ENCODE measurements around the gene TOMM7.
"Not testable (repeated sequence)": the region's sequence is repeated elsewhere in the genome, so short reads cannot be mapped to it uniquely, and the experiment has no call there.

Gene TOMM7

GRCh38 chr7:22814261-22815208 is 8.1 kb downstream of the TOMM7 start:
- no peak for FAIRE-seq

- no peak for FAIRE-seq
Measured at GRCh38 chr7:22812353-22812752, 10.3 kb downstream of the TOMM7 start.

DNA sequence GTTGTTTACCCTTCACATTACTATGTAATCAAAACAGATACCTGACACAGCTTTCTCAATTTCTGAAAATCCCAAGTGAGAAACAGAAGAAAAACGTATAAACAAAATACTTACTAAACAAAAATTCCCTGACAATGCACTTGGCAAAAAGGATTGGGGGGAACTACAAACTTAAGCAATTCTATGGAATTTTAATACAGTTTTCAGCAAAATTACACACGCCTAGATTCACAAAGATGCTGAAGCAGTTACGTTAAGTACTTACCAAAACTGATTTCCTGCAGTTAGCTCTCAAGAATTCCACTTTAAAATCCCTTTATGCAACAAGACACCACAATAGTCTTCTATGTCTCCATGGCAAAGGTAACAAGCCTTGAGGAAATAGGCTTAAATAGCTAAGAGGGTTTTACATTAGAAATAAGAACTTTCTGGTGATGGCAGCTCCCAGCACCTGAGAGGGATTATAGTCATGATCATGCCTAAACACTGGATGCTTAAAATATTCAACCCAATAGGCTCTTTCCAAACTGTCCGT is 10.8 kb downstream of the TOMM7 start:
- FAIRE-seq, result no peak

- FAIRE-seq, result no peak
Measured at GRCh38 chr7:22810843-22811242, 11.8 kb downstream of the TOMM7 start.

DNA sequence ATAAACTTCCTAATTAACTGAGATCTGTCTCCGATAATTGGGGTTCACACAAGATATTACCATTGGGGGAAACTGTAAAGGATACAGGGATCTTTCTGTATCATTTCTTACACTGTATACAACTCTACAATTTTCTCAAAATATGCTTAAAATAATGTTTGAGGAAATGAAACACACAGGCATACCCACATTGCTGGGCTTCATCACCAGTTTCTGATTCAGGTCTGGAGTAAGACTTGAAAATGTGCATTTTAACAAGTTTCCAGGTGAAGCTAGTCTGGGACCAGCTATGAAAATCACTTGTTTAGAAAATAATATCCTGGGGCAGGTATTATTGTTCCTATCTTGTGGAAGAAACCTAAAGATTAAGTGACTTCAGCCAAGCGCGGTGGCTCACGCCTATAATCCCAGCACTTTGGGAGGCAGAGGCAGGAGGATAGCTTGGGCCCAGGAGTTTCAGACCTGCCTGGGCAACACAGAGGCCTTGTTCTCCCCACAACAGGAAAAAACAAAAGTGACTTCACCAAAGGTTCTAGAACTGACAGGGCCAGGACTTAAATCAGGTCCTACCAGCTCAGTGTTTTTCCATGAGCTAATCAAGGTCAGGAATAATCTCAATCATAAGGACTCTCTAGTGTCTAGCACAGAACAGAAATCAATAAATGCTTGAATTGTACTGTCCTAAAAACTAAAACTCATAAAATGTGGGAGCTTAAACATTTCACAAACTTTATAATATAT is 12.6 kb downstream of the TOMM7 start:
- no peak for FAIRE-seq

DNA sequence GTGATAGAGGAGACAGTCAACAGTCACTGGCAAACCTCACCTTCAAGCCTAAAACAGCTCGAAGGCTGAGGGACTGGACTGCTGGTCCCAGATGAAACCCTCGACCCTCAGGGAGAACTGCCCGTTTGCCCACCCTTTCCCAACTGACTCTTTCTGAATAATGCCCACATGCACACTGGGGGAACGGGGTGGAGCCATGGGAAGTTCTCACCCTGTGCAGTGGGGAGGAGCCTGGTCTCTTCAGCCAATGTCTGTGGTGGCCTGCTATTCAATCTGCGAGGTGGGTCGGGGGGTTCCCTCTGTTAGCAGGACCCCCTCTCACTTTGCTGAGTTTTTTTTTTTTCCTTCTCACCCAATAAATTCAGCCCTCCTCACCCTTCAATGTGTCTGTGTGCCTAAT is 14.5 kb downstream of the TOMM7 start:
- FAIRE-seq, result no peak

DNA sequence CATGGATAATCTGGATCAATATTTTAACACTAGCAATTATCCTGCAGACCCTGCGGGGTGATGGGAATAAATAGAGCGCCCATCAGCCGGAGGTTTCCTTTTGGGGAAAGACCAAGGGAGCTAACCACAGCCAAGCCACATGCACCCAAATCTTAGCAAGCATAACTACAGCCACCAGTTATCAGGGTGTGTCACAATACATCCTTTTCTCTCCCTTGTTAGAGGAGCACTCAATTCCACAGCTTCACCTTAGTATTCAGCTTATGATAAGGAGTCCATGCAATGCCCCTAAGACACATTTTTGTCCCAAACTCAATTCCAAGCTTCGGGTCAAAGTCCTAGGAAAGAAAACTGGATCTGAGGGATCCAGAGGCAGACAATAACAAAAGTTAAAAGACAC is 15.9 kb downstream of the TOMM7 start:
- no peak for FAIRE-seq

GRCh38 chr7:22805227-22805626 is 17.4 kb downstream of the TOMM7 start:
- no peak for FAIRE-seq

DNA sequence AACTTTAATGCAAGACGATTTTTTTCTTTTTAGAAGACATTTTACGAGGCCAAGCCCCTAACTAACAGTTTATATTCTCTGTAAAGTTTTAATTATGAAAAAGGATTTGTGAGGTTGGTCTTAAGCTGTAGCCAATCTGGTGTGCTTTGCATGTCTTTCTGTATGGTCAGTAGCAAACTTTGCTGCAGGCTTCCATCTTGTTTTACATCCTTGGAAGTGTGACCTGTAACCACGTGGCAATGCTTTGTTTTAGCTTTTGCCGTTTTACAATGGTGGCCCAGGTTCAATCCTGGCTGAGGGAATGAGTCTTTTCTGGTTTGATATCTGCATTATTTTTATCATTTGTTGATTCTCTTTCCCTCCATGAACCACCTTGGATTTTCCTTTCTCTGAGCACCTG is 19.8 kb downstream of the TOMM7 start:
- FAIRE-seq, result not testable (repeated sequence)

DNA sequence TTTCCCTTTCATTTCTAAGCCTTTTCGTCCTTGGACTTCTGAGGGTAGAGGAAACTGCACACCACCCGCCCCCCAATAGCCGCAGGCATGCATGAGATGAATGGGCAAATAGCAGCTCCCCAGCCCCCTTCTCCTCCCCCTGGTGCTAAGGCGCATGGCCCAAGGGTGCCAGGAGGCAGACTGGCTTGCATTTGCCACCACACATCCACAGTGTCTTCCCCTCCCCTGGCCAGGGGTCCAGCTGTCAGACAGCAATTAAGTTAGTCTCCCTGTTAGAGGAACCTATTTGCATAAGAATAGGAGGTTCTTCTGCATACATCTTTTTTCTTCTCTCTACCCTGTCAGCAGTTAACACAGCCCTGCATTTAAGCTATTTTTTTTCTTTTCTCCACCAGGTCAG is 20.2 kb downstream of the TOMM7 start:
- no peak for FAIRE-seq

- no peak for FAIRE-seq
Measured at GRCh38 chr7:22801912-22802311, 20.7 kb downstream of the TOMM7 start.

DNA sequence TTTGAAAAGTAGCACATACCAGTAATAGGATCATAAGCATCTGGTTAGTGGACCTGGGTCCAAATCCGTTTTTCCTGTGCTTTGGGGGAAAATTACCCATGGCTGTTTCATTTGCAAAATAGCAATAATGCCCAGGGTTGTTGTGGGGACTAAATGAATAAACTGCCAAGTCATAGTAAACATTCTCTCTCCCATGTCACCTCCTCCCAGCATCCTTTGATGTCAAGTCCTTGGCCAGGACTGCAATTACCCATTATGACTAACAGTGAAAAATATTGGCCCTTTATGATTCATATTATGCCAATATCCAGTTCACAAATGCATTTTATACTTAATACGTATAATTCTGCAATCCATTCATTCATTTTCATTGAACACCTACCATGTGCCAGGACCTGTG is 23.0 kb downstream of the TOMM7 start:
- FAIRE-seq, result no peak

- FAIRE-seq, result no peak
Measured at GRCh38 chr7:22793593-22794462, 28.8 kb downstream of the TOMM7 start.

- no peak for FAIRE-seq
Measured at GRCh38 chr7:22791204-22792158, 31.2 kb downstream of the TOMM7 start.

DNA sequence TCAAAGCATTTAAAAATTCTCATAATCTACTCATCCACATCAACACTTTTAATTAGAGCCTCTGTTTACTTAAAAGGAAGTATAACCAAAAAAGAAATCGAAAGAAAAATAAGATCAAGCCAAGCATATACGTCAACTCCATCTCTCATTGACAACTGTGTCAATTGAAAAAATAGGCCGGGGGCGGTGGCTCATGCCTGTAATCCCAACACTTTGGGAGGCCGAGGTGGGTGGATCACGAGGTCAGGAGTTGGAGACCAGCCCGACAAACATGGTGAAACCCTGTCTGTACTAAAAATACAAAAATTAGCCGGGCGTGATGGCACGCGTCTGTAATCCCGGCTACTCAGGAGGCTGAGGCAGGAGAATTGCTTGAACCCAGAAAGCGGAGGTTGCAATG is 32.0 kb downstream of the TOMM7 start:
- not testable (repeated sequence) for FAIRE-seq

DNA sequence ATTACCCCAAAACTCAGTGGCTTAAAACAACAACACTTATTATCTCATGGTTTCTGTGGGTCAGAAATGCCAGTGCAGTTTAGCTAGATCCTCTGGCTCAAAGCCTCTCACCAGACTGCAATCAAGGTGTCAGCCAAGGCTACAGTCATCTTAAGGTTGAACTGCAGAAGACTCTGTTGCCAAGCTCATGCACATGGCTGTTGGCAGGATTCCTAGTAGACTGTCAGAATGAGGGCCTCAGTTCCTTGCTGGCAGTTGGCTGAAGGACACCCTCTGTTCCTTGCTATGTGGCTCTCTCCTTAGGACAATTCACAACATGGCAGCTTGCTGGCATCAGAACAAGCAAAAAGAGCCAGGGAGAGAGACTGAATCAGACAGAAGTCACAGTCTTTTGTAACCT is 34.7 kb downstream of the TOMM7 start:
- no peak for FAIRE-seq

GRCh38 chr7:22786290-22786932 is 36.2 kb downstream of the TOMM7 start:
- FAIRE-seq, result no peak

GRCh38 chr7:22784346-22784745 is 38.3 kb downstream of the TOMM7 start:
- no peak for FAIRE-seq

- no peak for FAIRE-seq
Measured at GRCh38 chr7:22783421-22783820, 39.2 kb downstream of the TOMM7 start.

DNA sequence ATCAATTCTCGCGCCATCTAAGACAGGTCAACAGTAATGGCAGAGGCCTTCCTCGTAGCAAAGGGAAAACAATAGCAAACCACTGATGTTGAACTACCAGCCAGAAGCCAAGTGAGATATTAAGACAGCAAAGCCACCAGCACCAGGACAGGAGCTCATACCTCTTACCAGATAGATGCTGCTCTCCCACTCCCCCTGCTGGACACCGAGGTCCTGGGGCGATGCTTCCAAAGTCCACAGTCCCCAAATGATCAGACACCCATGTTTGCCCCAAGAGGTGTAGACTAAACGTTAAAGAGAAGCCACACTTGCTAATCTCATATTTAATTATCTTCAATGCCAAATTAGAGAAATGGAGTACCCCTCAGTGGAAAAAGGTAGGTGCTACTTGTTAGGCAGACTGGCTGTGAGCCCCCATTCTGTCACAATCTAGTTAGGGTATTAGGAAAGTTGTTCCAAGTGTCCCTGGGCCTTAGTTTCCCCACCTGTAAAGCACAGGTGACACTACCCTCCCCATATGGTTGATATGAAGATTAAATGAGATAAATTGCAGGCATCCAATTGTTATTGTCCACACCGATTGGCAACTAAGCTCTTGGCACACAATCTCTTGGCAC is 39.9 kb downstream of the TOMM7 start:
- no peak for FAIRE-seq
